K562 (cell line): Measurements from ENCODE around the gene STRADB. TPM values are rescaled to one million over a fixed set of nuclear protein-coding genes. Genes with fewer than 3 reads are reported as not detected.

Experiments
- MAFG ChIP-seq: fragments of 450-650 bp; conservative IDR thresholded peaks from 2 replicates; pipeline ENCODE4 v1.6.1; 2016; ENCODE audit warnings: missing genetic modification characterization, missing compliant biosample characterization
- MEIS2 ChIP-seq: fragments of 450-650 bp; IDR thresholded peaks from 2 replicates; pipeline ENCODE4 v1.6.1; 2014; ENCODE audit warnings: mild to moderate bottlenecking; ENCODE audit not compliant: partially characterized antibody
- POLR2B ChIP-seq: fragments of 450-650 bp; IDR thresholded peaks from 2 replicates; pipeline ENCODE4 v1.6.1; 2018; ENCODE audit warnings: low read depth; ENCODE audit not compliant: partially characterized antibody
- RBM22 ChIP-seq: fragments of 200-400 bp; formaldehyde crosslinking; IDR thresholded peaks from 2 replicates; pipeline ENCODE4 v1.6.1; 2018; ENCODE audit warnings: low read length, low read depth; ENCODE audit not compliant: poor library complexity, severe bottlenecking
- RBM25 ChIP-seq: fragments of 200-400 bp; formaldehyde crosslinking; IDR thresholded peaks from 2 replicates; pipeline ENCODE4 v1.6.1; 2018; ENCODE audit warnings: low read length, low read depth, moderate library complexity; ENCODE audit not compliant: severe bottlenecking
- SMARCA4 ChIP-seq: fragments of 450-650 bp; IDR thresholded peaks from 2 replicates; pipeline ENCODE4 v1.6.1; 2016
- SPI1 ChIP-seq: IDR thresholded peaks from 2 replicates; pipeline ENCODE4 v1.6.1; 2011; ENCODE audit warnings: low read depth, low read length, control low read depth, borderline replicate concordance
- TCF7 ChIP-seq: sonication (generic); IDR thresholded peaks from 2 replicates; pipeline ENCODE4 v1.6.1; 2016; ENCODE audit warnings: antibody characterized with exemption, borderline replicate concordance
- TCF7L2 ChIP-seq: fragments of 150-350 bp; IDR thresholded peaks from 2 replicates; pipeline ENCODE4 v1.6.1; 2016; ENCODE audit warnings: low read depth, mild to moderate bottlenecking, low read length, moderate library complexity
- ZEB2 ChIP-seq: fragments of 450-650 bp; IDR thresholded peaks from 2 replicates; pipeline ENCODE4 v1.6.1; 2016
- ZNF311 ChIP-seq: fragments of 250-450 bp; sonication (Bioruptor Pico); IDR thresholded peaks from 2 replicates; pipeline ENCODE4 v1.4.0; 2020; ENCODE audit warnings: mild to moderate bottlenecking, moderate library complexity
- polyA plus RNA-seq, 8 experiments: library from polyadenylated mRNA; depleted of rRNA in 4 of 8; stranded (reverse) in 5 of 8; unstranded in 3 of 8; fragments of >200 nt; fragmentation: Nextera tagmentation in 2 of 8; fragmentation: Illumina TruSeq in 1 of 8; extraction: Ambion mirVana in 2 of 8; extraction: Trizol in 1 of 8; gene quantifications; 2 replicates each; pipeline versions ENCODE4 v1.2.1 to v1.2.3, GENCODE V29; 2011 to 2014; ENCODE audit warnings: inconsistent platforms in 1 of 8, missing spikeins in 1 of 8
- total RNA-seq, 7 experiments: library from RNA; depleted of rRNA in 6 of 7; stranded (reverse); fragments of >200 nt in 6 of 7; fragmentation: Illumina TruSeq in 2 of 7; extraction: Trizol in 2 of 7; gene quantifications; 2 replicates each; pipeline versions ENCODE4 v1.2.1 to v1.2.3, GENCODE V29; 2011 to 2021; ENCODE audit warnings: low replicate concordance in 1 of 7
- TF ChIP-seq, protein P1 (sequence below), 3 experiments: fragments of 200-800 bp in 1 of 3; fragments of 250-450 bp in 1 of 3; fragments of 450-650 bp in 1 of 3; sonication (Bioruptor Pico) in 1 of 3; sonication (Bioruptor generic) in 1 of 3; formaldehyde crosslinking in 1 of 3; IDR thresholded peaks; 2 replicates each; pipeline versions ENCODE4 v1.6.1 to v1.8.0; 2016 to 2022; ENCODE audit warnings: mild to moderate bottlenecking in 2 of 3, missing genetic modification characterization in 2 of 3, missing compliant biosample characterization in 1 of 3, moderate library complexity in 1 of 3
- TF ChIP-seq, protein P2 (sequence below): fragments of 250-450 bp; sonication (Bioruptor Pico); IDR thresholded peaks from 2 replicates; pipeline ENCODE4 v1.8.0; 2021; ENCODE audit warnings: moderate library complexity, mild to moderate bottlenecking, inconsistent platforms

STRADB gene
- total and polyA plus RNA-seq, 9 of the 15 experiments (the other 6 are each of a cell fraction or from before 2014, with no cell fraction given), result 6.9 to 30.6 (median 15.7) TPM

DNA sequence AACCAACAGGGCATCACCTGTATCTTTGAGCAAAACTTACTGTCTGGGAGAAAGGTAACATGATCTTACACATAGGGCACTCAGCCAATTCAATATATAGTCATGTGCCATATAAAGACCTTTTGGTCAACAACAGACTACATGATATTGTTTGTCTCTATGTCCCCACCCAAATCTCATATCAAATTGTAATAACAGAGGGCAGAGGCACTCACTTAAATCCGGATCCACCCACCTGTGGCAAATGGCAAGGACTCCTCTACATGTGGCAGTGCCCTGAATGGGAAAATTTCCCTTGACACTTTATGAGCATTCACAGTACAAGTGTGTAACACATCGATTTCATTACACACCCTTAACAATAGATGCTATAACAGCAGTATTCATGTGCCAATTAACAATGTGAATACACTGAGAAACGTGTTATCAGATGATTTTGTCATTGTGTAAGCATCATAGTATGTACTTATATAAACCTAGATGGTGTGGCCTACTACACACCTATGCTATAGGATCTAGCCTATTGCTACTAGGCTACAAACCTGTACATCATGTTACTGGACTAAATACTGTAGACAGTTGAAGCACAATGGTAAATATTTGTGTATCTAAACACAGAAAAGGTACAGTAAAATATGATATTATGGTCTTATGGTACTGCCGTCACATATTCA lies 64.2 kb downstream of the STRADB start (continued):
- TF ChIP-seq, protein P1, sequence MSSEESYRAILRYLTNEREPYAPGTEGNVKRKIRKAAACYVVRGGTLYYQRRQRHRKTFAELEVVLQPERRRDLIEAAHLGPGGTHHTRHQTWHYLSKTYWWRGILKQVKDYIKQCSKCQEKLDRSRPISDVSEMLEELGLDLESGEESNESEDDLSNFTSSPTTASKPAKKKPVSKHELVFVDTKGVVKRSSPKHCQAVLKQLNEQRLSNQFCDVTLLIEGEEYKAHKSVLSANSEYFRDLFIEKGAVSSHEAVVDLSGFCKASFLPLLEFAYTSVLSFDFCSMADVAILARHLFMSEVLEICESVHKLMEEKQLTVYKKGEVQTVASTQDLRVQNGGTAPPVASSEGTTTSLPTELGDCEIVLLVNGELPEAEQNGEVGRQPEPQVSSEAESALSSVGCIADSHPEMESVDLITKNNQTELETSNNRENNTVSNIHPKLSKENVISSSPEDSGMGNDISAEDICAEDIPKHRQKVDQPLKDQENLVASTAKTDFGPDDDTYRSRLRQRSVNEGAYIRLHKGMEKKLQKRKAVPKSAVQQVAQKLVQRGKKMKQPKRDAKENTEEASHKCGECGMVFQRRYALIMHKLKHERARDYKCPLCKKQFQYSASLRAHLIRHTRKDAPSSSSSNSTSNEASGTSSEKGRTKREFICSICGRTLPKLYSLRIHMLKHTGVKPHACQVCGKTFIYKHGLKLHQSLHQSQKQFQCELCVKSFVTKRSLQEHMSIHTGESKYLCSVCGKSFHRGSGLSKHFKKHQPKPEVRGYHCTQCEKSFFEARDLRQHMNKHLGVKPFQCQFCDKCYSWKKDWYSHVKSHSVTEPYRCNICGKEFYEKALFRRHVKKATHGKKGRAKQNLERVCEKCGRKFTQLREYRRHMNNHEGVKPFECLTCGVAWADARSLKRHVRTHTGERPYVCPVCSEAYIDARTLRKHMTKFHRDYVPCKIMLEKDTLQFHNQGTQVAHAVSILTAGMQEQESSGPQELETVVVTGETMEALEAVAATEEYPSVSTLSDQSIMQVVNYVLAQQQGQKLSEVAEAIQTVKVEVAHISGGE (CRISPR knock-in tag; IDR thresholded peaks at IDR 0.05), result no peak
- TF ChIP-seq TCF7 (no peak), RBM25 (no peak), MAFG (tag) (no peak), ZEB2 (no peak), RBM22 (no peak), MEIS2 (no peak), SPI1 (no peak), POLR2B (no peak), ZNF311 (no peak), SMARCA4 (no peak), TCF7L2 (no peak)
- TF ChIP-seq, protein P2, sequence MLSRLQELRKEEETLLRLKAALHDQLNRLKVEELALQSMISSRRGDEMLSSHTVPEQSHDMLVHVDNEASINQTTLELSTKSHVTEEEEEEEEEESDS (CRISPR knock-in tag), result no peak
